MM.1S (cell line): ENCODE data around the gene OSBPL5.

Experiments
- DNase-seq: peaks from one replicate; pipeline ENCODE4 v3.0.0-alpha.2; 2015
- H2AFZ ChIP-seq: fragments of 300-600 bp; sonication (generic); 2 replicates; pipeline ENCODE4 v1.6.0; 2016; ENCODE audit warnings: antibody characterized with exemption, low read length
- H3F3A ChIP-seq: fragments of 300-600 bp; sonication (generic); 2 replicates; pipeline ENCODE4 v1.6.1; 2016; ENCODE audit warnings: mild to moderate bottlenecking, antibody characterized with exemption, low read length, moderate library complexity, mixed read lengths; ENCODE audit not compliant: insufficient read depth
- H3K27ac ChIP-seq: fragments of 300-600 bp; sonication (generic); 2 replicates; pipeline ENCODE4 v1.5.1; 2016; ENCODE audit warnings: mild to moderate bottlenecking, low read length
- H3K27me3 ChIP-seq: fragments of 300-600 bp; sonication (generic); replicated peaks from 2 replicates; pipeline ENCODE4 v1.6.0; 2016; ENCODE audit warnings: low read length; ENCODE audit not compliant: insufficient read depth
- H3K36me3 ChIP-seq: fragments of 300-600 bp; sonication (generic); replicated peaks from 2 replicates; pipeline ENCODE4 v1.6.1; 2016; ENCODE audit warnings: mild to moderate bottlenecking, low read length, mixed read lengths; ENCODE audit not compliant: insufficient read depth
- H3K4me1 ChIP-seq: fragments of 300-600 bp; sonication (generic); 2 replicates; pipeline ENCODE4 v1.6.1; 2016; ENCODE audit warnings: low read length, mixed read lengths
- H3K4me2 ChIP-seq: fragments of 300-600 bp; sonication (generic); 2 replicates; pipeline ENCODE4 v1.6.0; 2016; ENCODE audit warnings: low read depth, low read length
- H3K4me3 ChIP-seq: fragments of 300-600 bp; sonication (generic); 2 replicates; pipeline ENCODE4 v1.5.1; 2016; ENCODE audit warnings: low read length, mixed read lengths
- H3K79me2 ChIP-seq: fragments of 300-600 bp; sonication (generic); 2 replicates; pipeline ENCODE4 v1.6.1; 2016; ENCODE audit warnings: mixed run types, low read length, mixed read lengths
- H3K9ac ChIP-seq: fragments of 300-600 bp; sonication (generic); 2 replicates; pipeline ENCODE4 v1.6.1; 2016; ENCODE audit warnings: low read length, mixed read lengths
- H3K9me2 ChIP-seq: fragments of 300-600 bp; sonication (generic); replicated peaks from 2 replicates; pipeline ENCODE4 v1.6.1; 2016; ENCODE audit warnings: mild to moderate bottlenecking, low read length, mixed read lengths; ENCODE audit not compliant: insufficient read depth
- H3K9me3 ChIP-seq: fragments of 300-600 bp; sonication (generic); replicated peaks from 2 replicates; pipeline ENCODE4 v1.6.1; 2016; ENCODE audit warnings: mild to moderate bottlenecking, low read length, mixed read lengths; ENCODE audit not compliant: insufficient read depth
- H4K20me1 ChIP-seq: fragments of 300-600 bp; sonication (generic); 2 replicates; pipeline ENCODE4 v1.6.1; 2016; ENCODE audit warnings: mild to moderate bottlenecking, low read length, moderate library complexity, mixed read lengths; ENCODE audit not compliant: insufficient read depth
- CTCF ChIP-seq: fragments of 300-600 bp; sonication (generic); IDR thresholded peaks from 2 replicates; pipeline ENCODE4 v1.5.1; 2016; ENCODE audit warnings: antibody characterized with exemption, low read length, mixed read lengths
- EZH2 ChIP-seq: fragments of 300-600 bp; sonication (generic); optimal IDR thresholded peaks from 2 replicates; pipeline ENCODE3; 2017; ENCODE audit warnings: low read depth, mild to moderate bottlenecking, antibody characterized with exemption, low read length, mixed read lengths
- EZH2phosphoT487 ChIP-seq: fragments of 300-600 bp; sonication (generic); IDR thresholded peaks from 2 replicates; pipeline ENCODE4 v1.6.1; 2018; ENCODE audit warnings: antibody characterized with exemption, low read length

Gene OSBPL5

GRCh38 chr11:3157381-3158130, 7.6 kb downstream of the OSBPL5 start:
- Histone ChIP-seq H4K20me1 (no peaks in the 10 kb centered on the region), H3K27ac (no peak overlapping the region), H3K4me2 (no peak overlapping the region), H3K27me3 (no peaks in the 10 kb centered on the region), H3K36me3 (no peaks in the 10 kb centered on the region), H3F3A (no peaks in the 10 kb centered on the region), H3K4me3 (no peak overlapping the region), H3K4me1 (no peaks in the 10 kb centered on the region), H3K79me2 (peaks cover 6% of the 10 kb centered on the region; the same call in 1 of the 2 replicates), H3K9me2 (no peaks in the 10 kb centered on the region), H3K9me3 (no peaks in the 10 kb centered on the region), H2AFZ (no peak overlapping the region), H3K9ac (no peak overlapping the region)
- DNase-seq = no peak
- TF ChIP-seq EZH2phosphoT487 (no peak), CTCF (no peak), EZH2 (no peak)

- Histone ChIP-seq H3K4me3 (no peak overlapping the region), H3F3A (no peaks in the 10 kb centered on the region), H3K4me1 (no peaks in the 10 kb centered on the region), H2AFZ (no peak overlapping the region), H3K4me2 (no peak overlapping the region), H3K79me2 (peaks cover 6% of the 10 kb centered on the region; the same call in 1 of the 2 replicates), H3K9ac (no peak overlapping the region), H3K27ac (no peak overlapping the region), H3K27me3 (no peaks in the 10 kb centered on the region), H3K36me3 (no peaks in the 10 kb centered on the region), H4K20me1 (no peaks in the 10 kb centered on the region), H3K9me3 (no peaks in the 10 kb centered on the region), H3K9me2 (no peaks in the 10 kb centered on the region)
- DNase-seq = no peak
- no peak for TF ChIP-seq EZH2
Measured at GRCh38 chr11:3156661-3157311, 8.3 kb downstream of the OSBPL5 start.

- Histone ChIP-seq H3K4me3 (no peak overlapping the region), H3K9me3 (no peaks in the 10 kb centered on the region), H3K79me2 (peaks cover 4% of the 10 kb centered on the region; the same call in 1 of the 2 replicates), H3K36me3 (no peaks in the 10 kb centered on the region), H2AFZ (no peak overlapping the region), H3K9me2 (no peaks in the 10 kb centered on the region), H3K9ac (no peak overlapping the region), H3K4me1 (no peaks in the 10 kb centered on the region), H4K20me1 (no peaks in the 10 kb centered on the region), H3K27ac (no peak overlapping the region), H3F3A (no peaks in the 10 kb centered on the region), H3K4me2 (no peak overlapping the region), H3K27me3 (no peaks in the 10 kb centered on the region)
- TF ChIP-seq EZH2 (no peak), EZH2phosphoT487 (no peak), CTCF (no peak)
- DNase-seq = no peak
Measured at GRCh38 chr11:3156282-3156660, 8.8 kb downstream of the OSBPL5 start.
